GM13977 (cell line): Measurements from ENCODE around the gene SVEP1.

Experiments used
- DNase-seq: peaks from one replicate; pipeline ENCODE4 v3.0.0; 2012; ENCODE audit warnings: low spot score
- CTCF ChIP-seq: IDR thresholded peaks from 2 replicates; pipeline ENCODE4 v1.5.1; 2012; ENCODE audit warnings: mild to moderate bottlenecking, control low read depth; ENCODE audit not compliant: insufficient read depth; ENCODE audit errors: extremely low read depth, missing control alignments
- in situ Hi-C: fragments of 300-500 bp; cut with MboI; formaldehyde crosslinking; loops from one replicate; pipeline ENCODE4 v1.12.0; 2022; ENCODE audit warnings: low sequenced_read_pairs, low pct_unique_long_range_greater_than_20kb, mixed read lengths, inconsistent platforms; ENCODE audit not compliant: unreplicated experiment

The SVEP1 gene

GRCh38 chr9:110599468-110599867 lies 19.9 kb upstream of the SVEP1 start:
- in situ Hi-C loops, result no loop called here
- DNase-seq, result no peak
- no peak for TF ChIP-seq CTCF

DNA sequence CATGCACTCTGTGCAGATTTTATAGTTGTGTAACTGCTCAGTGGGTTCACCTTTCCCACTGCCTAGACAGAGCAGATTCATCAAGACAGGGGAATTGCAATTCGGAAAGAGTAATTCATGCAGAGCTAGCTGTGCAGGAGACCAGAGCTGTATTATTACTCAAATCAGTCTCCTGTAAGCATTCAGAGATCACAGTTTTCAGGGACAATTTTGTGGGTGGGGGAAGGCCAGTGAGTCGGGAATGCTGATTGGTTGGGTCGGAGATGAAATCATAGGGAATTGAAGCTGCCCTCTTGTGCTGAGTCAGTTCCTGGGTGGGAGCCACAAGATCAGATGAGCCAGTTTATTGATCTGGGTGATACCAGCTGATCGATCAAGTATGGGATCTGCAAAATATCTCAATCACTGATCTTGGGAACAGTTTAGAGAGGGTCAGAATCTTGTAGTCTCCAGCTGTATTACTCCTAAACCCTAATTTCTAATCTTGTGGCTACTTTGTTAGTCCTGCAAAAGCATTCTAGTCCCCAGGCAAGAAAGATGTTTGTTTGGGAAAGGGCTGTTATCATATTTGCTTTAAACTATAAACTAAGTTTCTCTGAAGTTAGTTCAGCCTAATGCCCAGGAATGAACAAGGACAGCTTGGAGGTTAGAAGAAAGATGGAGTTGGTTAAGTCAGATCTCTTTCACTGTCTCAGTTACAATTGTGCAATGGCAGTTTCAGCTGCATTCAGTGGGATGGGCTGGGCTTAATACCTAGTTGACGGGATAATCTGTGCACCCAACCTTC lies 12.7 kb upstream of the SVEP1 start:
- no peak for TF ChIP-seq CTCF
- in situ Hi-C loops, result no loop called here
- DNase-seq, result no peak

- no peak for TF ChIP-seq CTCF
Measured at GRCh38 chr9:110591526-110591925, 12.0 kb upstream of the SVEP1 start.

GRCh38 chr9:110590816-110591215 lies 11.3 kb upstream of the SVEP1 start:
- TF ChIP-seq CTCF, result no peak
- DNase-seq, result no peak
- in situ Hi-C loops, result no loop called here

More at GRCh38 chr9:110591526-110591925, 12.0 kb upstream of the SVEP1 start:
- in situ Hi-C loops, result no loop called here
- DNase-seq, result no peak

- in situ Hi-C loops, result no loop called here
- TF ChIP-seq CTCF, result no peak
- no peak for DNase-seq
Measured at GRCh38 chr9:110588296-110588695, 8.8 kb upstream of the SVEP1 start.

DNA sequence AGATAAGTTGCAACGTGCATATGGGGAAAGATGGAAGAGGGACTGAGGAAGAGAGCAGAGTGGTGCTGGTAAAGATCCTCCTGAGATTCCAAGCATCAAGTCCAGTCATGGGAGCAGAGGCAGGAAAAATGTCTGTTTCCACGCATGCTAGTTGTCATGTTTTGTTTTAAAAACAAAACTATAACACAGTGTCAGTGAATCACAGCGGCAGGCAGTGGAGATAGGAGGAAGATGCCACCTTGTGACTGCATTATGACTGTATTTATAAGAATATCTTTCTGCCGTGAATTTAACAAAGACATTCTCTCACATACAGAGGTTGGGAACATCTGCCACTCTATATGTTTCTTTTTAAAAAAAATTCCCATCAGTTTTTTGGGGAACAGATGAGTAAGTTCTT lies 3.7 kb upstream of the SVEP1 start:
- DNase-seq, result no peak
- in situ Hi-C loops, result no loop called here
- no peak for TF ChIP-seq CTCF
